HL-60 (cell line): ENCODE measurements around the gene CCDC183.

Experiments used
- DNase-seq, 2 experiments: peaks; one replicate each; pipeline ENCODE4 v3.0.0-alpha.2; 2010 to 2020; ENCODE audit warnings: low read depth in 1 of 2, low spot score in 1 of 2
- H3K27ac ChIP-seq: fragments of 250-450 bp; sonication (Bioruptor Pico); replicated peaks from 2 replicates; pipeline ENCODE4 v1.5.1; 2020; ENCODE audit warnings: mild to moderate bottlenecking, moderate library complexity
- H3K27me3 ChIP-seq: fragments of 250-450 bp; sonication (Bioruptor Pico); 2 replicates; pipeline ENCODE4 v1.5.1; 2021; ENCODE audit warnings: mild to moderate bottlenecking, moderate library complexity; ENCODE audit not compliant: insufficient read depth, poor library complexity, severe bottlenecking
- H3K4me3 ChIP-seq: replicated peaks from 2 replicates; pipeline ENCODE4 v1.5.1; 2011; ENCODE audit warnings: mild to moderate bottlenecking, control low read depth, low read length; ENCODE audit not compliant: insufficient read depth
- GABPA ChIP-seq: IDR thresholded peaks from 2 replicates; pipeline ENCODE4 v1.6.1; 2012; ENCODE audit warnings: low read depth
- POLR2AphosphoS5 ChIP-seq: IDR thresholded peaks from 2 replicates; pipeline ENCODE4 v1.6.1; 2012; ENCODE audit warnings: low read depth
- SPI1 ChIP-seq: IDR thresholded peaks from 2 replicates; pipeline ENCODE4 v1.6.1; 2012; ENCODE audit warnings: low read depth, mild to moderate bottlenecking, borderline replicate concordance
- TF ChIP-seq, protein P1 (sequence below): IDR thresholded peaks from one replicate; pipeline ENCODE4 v1.5.1; 2011; ENCODE audit warnings: low read length, control low read depth, inconsistent platforms; ENCODE audit not compliant: insufficient read depth
- TF ChIP-seq, protein P2 (sequence below): IDR thresholded peaks from 2 replicates; pipeline ENCODE4 v1.6.1; 2012; ENCODE audit warnings: low read depth; ENCODE audit not compliant: insufficient replicate concordance

Gene CCDC183

DNA sequence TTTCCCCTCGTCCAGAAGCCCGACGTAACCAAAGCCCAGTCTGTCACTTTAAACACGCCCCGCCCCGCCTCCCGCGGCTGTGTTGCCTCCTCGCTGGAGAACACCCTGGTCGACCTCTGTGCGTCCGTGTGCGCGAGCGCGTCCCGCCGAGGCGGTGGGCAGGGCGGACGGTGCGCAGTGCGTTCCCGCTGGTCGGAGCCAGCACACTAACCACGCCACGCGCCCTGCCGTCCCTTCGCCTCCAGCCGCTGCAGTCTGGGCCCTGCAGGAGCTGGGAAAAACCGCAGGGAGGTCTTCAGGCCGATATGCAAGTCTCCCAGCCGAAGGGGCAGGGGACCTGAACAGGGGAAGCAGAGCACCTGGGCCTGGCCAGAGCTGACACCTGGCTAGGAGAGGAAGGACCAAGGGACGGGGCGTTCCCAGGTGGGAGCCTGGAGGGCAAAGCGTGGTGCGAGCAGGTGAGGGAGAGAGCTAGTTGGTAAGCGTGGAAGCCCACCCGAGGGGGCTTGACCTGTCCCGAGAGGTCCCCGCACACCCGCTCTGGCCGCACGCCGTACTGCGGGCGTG, 51.8 kb downstream of the CCDC183 start:
- peak; percentile 83 for TF ChIP-seq POLR2AphosphoS5
- no peak for TF ChIP-seq GABPA
- no peak for TF ChIP-seq SPI1
- TF ChIP-seq, protein P1, sequence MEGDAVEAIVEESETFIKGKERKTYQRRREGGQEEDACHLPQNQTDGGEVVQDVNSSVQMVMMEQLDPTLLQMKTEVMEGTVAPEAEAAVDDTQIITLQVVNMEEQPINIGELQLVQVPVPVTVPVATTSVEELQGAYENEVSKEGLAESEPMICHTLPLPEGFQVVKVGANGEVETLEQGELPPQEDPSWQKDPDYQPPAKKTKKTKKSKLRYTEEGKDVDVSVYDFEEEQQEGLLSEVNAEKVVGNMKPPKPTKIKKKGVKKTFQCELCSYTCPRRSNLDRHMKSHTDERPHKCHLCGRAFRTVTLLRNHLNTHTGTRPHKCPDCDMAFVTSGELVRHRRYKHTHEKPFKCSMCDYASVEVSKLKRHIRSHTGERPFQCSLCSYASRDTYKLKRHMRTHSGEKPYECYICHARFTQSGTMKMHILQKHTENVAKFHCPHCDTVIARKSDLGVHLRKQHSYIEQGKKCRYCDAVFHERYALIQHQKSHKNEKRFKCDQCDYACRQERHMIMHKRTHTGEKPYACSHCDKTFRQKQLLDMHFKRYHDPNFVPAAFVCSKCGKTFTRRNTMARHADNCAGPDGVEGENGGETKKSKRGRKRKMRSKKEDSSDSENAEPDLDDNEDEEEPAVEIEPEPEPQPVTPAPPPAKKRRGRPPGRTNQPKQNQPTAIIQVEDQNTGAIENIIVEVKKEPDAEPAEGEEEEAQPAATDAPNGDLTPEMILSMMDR = no peak
- DNase-seq = peak; percentile 82 to 88
- Histone ChIP-seq H3K4me3 (peak overlapping the region; percentile 93), H3K27ac (peak overlapping the region; percentile 88), H3K27me3 (peaks cover 8% of the 10 kb centered on the region)

DNA sequence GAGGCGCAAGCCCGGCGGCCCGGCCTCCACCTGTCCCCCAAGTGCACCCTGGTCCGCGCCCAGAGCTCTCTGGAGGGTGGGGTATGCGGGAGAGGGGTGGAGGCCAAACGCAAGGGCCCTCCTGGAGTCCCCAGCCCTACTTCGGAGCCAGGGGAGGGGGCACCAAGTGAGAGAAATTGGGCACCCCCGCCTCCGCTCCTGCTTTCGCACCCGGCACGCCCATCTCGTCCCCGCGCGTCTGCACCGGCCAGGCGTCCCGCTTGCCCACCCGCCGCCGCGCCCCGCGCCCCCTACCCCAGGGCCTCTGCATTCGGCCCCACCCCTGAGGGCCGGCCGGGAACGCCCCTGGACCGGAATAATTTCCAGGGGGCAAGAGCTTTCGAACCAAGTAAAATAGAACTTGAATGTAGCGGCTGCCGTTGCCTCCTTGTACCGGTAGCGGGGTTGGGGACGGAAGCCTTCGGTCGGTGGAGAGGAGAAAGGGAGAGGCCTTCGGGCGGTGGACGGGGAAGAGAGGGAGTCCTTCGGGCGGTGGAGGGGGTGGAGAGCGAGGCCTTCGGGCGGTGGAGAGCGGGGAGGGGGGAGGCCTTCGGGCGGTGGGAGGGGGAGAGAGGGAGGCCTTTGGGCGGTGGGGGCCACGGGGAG, 52.4 kb downstream of the CCDC183 start:
- DNase-seq = peak; percentile 34 to 51

DNA sequence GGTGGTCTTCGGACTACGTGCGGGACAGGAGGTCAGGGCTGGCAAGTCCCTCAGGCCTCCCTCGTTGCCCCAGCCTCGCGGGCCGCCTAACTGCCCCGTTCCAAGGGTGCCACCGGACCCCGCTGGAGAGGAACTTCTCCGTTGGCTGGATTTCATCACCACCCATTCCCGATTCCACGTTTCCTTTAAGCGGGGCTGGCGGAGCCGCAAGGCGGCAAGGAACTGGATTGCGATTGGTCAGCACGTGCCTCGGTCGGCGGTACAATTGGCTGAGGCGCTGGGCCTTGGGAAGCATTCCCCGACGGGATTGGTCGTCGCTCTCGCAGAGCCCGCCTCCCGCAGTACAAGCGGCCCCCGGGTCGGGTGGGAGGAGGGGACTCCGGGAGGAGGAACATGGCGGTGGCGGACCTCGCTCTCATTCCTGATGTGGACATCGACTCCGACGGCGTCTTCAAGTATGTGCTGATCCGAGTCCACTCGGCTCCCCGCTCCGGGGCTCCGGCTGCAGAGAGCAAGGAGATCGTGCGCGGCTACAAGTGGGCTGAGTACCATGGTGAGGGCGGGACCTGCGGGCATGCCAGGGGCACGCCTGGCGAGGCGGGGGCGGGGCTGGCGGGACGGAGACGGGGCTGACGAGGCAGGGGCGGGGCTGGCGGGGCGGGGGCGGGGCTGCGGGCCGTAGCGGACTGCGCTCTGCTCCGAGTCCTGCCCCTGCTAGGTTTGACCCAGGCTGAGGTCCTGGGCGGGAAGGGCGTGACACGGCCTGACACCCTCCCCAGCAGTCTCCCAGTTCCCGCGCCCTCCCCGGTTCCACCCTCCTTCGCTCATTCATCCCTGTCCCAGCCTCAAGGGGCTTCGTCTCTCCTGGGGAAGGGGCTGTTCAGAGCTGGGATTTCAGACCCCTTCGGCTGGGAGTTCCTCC, 53.2 kb downstream of the CCDC183 start, which contains the start of gene PHPT1:
Gene PHPT1, plus strand, starts transcription at position 372 of the 922 bp plus-strand sequence. Its CDS starts 22 bp downstream, at position 394.
- Histone ChIP-seq H3K27me3 (peaks cover 3% of the 10 kb centered on the region), H3K4me3 (peak within 1 kb of the TSS; percentile 93), H3K27ac (peak within 1 kb of the TSS; percentile 88)
- TF ChIP-seq POLR2AphosphoS5 = peak; percentile 85
- TF ChIP-seq SPI1 = peak; percentile 66; the same call in 1 of the 2 replicates
- TF ChIP-seq, protein P1 = no peak
- TF ChIP-seq GABPA = no peak
- TF ChIP-seq, protein P2, sequence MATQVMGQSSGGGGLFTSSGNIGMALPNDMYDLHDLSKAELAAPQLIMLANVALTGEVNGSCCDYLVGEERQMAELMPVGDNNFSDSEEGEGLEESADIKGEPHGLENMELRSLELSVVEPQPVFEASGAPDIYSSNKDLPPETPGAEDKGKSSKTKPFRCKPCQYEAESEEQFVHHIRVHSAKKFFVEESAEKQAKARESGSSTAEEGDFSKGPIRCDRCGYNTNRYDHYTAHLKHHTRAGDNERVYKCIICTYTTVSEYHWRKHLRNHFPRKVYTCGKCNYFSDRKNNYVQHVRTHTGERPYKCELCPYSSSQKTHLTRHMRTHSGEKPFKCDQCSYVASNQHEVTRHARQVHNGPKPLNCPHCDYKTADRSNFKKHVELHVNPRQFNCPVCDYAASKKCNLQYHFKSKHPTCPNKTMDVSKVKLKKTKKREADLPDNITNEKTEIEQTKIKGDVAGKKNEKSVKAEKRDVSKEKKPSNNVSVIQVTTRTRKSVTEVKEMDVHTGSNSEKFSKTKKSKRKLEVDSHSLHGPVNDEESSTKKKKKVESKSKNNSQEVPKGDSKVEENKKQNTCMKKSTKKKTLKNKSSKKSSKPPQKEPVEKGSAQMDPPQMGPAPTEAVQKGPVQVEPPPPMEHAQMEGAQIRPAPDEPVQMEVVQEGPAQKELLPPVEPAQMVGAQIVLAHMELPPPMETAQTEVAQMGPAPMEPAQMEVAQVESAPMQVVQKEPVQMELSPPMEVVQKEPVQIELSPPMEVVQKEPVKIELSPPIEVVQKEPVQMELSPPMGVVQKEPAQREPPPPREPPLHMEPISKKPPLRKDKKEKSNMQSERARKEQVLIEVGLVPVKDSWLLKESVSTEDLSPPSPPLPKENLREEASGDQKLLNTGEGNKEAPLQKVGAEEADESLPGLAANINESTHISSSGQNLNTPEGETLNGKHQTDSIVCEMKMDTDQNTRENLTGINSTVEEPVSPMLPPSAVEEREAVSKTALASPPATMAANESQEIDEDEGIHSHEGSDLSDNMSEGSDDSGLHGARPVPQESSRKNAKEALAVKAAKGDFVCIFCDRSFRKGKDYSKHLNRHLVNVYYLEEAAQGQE = no peak
- peak; percentile 99 for DNase-seq

More for the DNA sequence above, 52.4 kb downstream of the CCDC183 start:
- TF ChIP-seq SPI1 = no peak
- TF ChIP-seq POLR2AphosphoS5 = no peak
- TF ChIP-seq GABPA = no peak
- TF ChIP-seq, protein P1 = no peak
- TF ChIP-seq, protein P2 = no peak
- H3K27me3 ChIP-seq = peaks cover 8% of the 10 kb centered on the region
- peak overlapping the region; percentile 93 for H3K4me3 ChIP-seq
- H3K27ac ChIP-seq = peak overlapping the region; percentile 88
